ENCODE data around the gene CDK9. TPM values are rescaled to one million over a fixed set of nuclear protein-coding genes. Genes with fewer than 3 reads are reported as not detected.

Gene CDK9
- polyA plus RNA-seq, 1 donor (not counting 4 experiments of a cell fraction or from before 2014, with no cell fraction given), result 47.8 TPM

- no peaks in the 10 kb centered on the region for H3K36me3 ChIP-seq (ENCODE audit: control insufficient read depth in 2 of 2, extremely low read depth in 1 of 2, insufficient read depth in 2 of 2, low read length in 2 of 2)
- H3K79me2 ChIP-seq (ENCODE audit: control insufficient read depth, insufficient read depth, low read length), result no peaks in the 10 kb centered on the region
- no peaks in the 10 kb centered on the region for H3K9me1 ChIP-seq (ENCODE audit: control insufficient read depth, extremely low read depth, insufficient read depth, low read length)
- no peak overlapping the region for H2AFZ ChIP-seq (ENCODE audit: control insufficient read depth, low read length)
- H4K20me1 ChIP-seq (ENCODE audit: control insufficient read depth, extremely low read depth, insufficient read depth, low read length), result no peaks in the 10 kb centered on the region
- H3K9ac ChIP-seq (ENCODE audit: control insufficient read depth, extremely low read depth, insufficient read depth, low read length), result no peak overlapping the region
- DNase-seq (ENCODE audit: low read depth, low spot score) (no peak), FAIRE-seq (no peak)
- no peak overlapping the region for H3K4me2 ChIP-seq (ENCODE audit: control insufficient read depth, extremely low read depth, insufficient read depth, low read depth, low read length)
- H3K9me3 ChIP-seq (ENCODE audit: control insufficient read depth, low read depth, low read length), result no peaks in the 10 kb centered on the region
- TF ChIP-seq CTCF (optimal IDR thresholded peaks at IDR 0.05 in 1 of 3, IDR thresholded peaks at IDR 0.05 in 1 of 3, conservative IDR thresholded peaks at IDR 0.05 in 1 of 3; ENCODE audit: extremely low read depth in 1 of 3, insufficient read depth in 2 of 3, low read length in 3 of 3), result no peak
- TF ChIP-seq EZH2 (IDR thresholded peaks at IDR 0.05; ENCODE audit: low read length), result no peak
- no peak overlapping the region for H3K4me3 ChIP-seq (ENCODE audit: control insufficient read depth in 2 of 3, extremely low read depth in 1 of 3, insufficient read depth in 2 of 3, low read depth in 1 of 3, low read length in 3 of 3)
- H3K27me3 ChIP-seq (ENCODE audit: control insufficient read depth, extremely low read depth, insufficient read depth, low read length), result no peaks in the 10 kb centered on the region
- dilution Hi-C loops (cut with MboI; ENCODE audit: extremely low pct_ligation_motif_present, low sequenced_read_pairs), result no loop called here
- H3K27ac ChIP-seq (ENCODE audit: control insufficient read depth, insufficient read depth, low read length), result no peak overlapping the region
- H3K4me1 ChIP-seq (ENCODE audit: control insufficient read depth, extremely low read depth, insufficient read depth, low read length), result no peaks in the 10 kb centered on the region
These were observed 8.9 kb upstream of the CDK9 start for GRCh38 chr9:127776924-127777289.

- H3K9ac ChIP-seq (ENCODE audit: control insufficient read depth, extremely low read depth, insufficient read depth, low read length), result no peak overlapping the region
- H3K9me3 ChIP-seq (ENCODE audit: control insufficient read depth, low read depth, low read length), result no peaks in the 10 kb centered on the region
- no peak overlapping the region for H3K4me3 ChIP-seq (ENCODE audit: control insufficient read depth in 2 of 3, extremely low read depth in 1 of 3, insufficient read depth in 2 of 3, low read depth in 1 of 3, low read length in 3 of 3)
- no peak for DNase-seq (ENCODE audit: low read depth, low spot score)
- no peak overlapping the region for H3K27ac ChIP-seq (ENCODE audit: control insufficient read depth, insufficient read depth, low read length)
- no peaks in the 10 kb centered on the region for H3K4me1 ChIP-seq (ENCODE audit: control insufficient read depth, extremely low read depth, insufficient read depth, low read length)
- H2AFZ ChIP-seq (ENCODE audit: control insufficient read depth, low read length), result no peak overlapping the region
- no peak for FAIRE-seq
- H3K4me2 ChIP-seq (ENCODE audit: control insufficient read depth, extremely low read depth, insufficient read depth, low read depth, low read length), result no peak overlapping the region
- no peaks in the 10 kb centered on the region for H3K9me1 ChIP-seq (ENCODE audit: control insufficient read depth, extremely low read depth, insufficient read depth, low read length)
- TF ChIP-seq EZH2 (IDR thresholded peaks at IDR 0.05; ENCODE audit: low read length), result no peak
- no peak for TF ChIP-seq CTCF (optimal IDR thresholded peaks at IDR 0.05 in 1 of 3, IDR thresholded peaks at IDR 0.05 in 1 of 3, conservative IDR thresholded peaks at IDR 0.05 in 1 of 3; ENCODE audit: extremely low read depth in 1 of 3, insufficient read depth in 2 of 3, low read length in 3 of 3)
- dilution Hi-C loops (cut with MboI; ENCODE audit: extremely low pct_ligation_motif_present, low sequenced_read_pairs), result no loop called here
- no peaks in the 10 kb centered on the region for H4K20me1 ChIP-seq (ENCODE audit: control insufficient read depth, extremely low read depth, insufficient read depth, low read length)
- H3K36me3 ChIP-seq (ENCODE audit: control insufficient read depth in 2 of 2, extremely low read depth in 1 of 2, insufficient read depth in 2 of 2, low read length in 2 of 2), result no peaks in the 10 kb centered on the region
- no peaks in the 10 kb centered on the region for H3K79me2 ChIP-seq (ENCODE audit: control insufficient read depth, insufficient read depth, low read length)
- H3K27me3 ChIP-seq (ENCODE audit: control insufficient read depth, extremely low read depth, insufficient read depth, low read length), result no peaks in the 10 kb centered on the region
These were observed 8.4 kb upstream of the CDK9 start for GRCh38 chr9:127777368-127777980.
